HepG2 (cell line): ENCODE results near the gene COG8. TPM values are rescaled to one million over a fixed set of nuclear protein-coding genes. Genes with fewer than 3 reads are reported as not detected.

Source experiments
- ATAC-seq: fragments of 200-7000 bp; cut with Tn5 transposase; 3 replicates; pipeline ENCODE4 v1.9.1; 2020; ENCODE audit warnings: mild to moderate bottlenecking, moderate library complexity
- BruUV-seq: library from RNA; stranded (reverse); fragments of 400-500 nt; replicated peaks from 2 replicates; lab custom pipeline; 2021; lab: Mats Ljungman, UMichigan
- CTCF ChIA-PET: fragments of 300-600 bp; formaldehyde crosslinking; extraction: SDS; loops from one replicate; lab custom pipeline; 2021; ENCODE audit warnings: low total read pairs, inconsistent platforms, low intra/inter-chr PET ratio; lab: Yijun Ruan, JAX
- POLR2A ChIA-PET: fragments of 350-600 bp; sonication (Branson Sonifier 250); formaldehyde crosslinking; loops from one replicate; lab custom pipeline; 2020; ENCODE audit warnings: antibody characterized with exemption, inconsistent platforms; lab: Yijun Ruan, JAX
- DNase-seq: peaks from one replicate; pipeline ENCODE4 v3.0.0-alpha.2; 2015; ENCODE audit warnings: low spot score
- FAIRE-seq: peaks from 3 replicates; lab custom pipeline; 2011; peaks lifted over from hg19 to GRCh38; lab: Jason Lieb, UNC
- H2AFZ ChIP-seq: one replicate; pipeline ENCODE4 v1.6.1; 2011; ENCODE audit warnings: low read length, inconsistent platforms
- H3K27ac ChIP-seq: fragments of 300-600 bp; 3 replicates; pipeline ENCODE4 v1.8.0; 2011; ENCODE audit warnings: mixed run types, mild to moderate bottlenecking, mixed read lengths, low read length, inconsistent platforms; ENCODE audit not compliant: insufficient read depth; ENCODE audit errors: extremely low read length
- H3K27me3 ChIP-seq, 2 experiments: fragments of 200-600 bp in 1 of 2; 2 replicates in 1 of 2; 3 replicates in 1 of 2; pipeline versions ENCODE4 v1.6.0 to v1.8.0; 2011; ENCODE audit warnings: low read length in 2 of 2, mild to moderate bottlenecking in 2 of 2, moderate library complexity in 2 of 2, inconsistent platforms in 1 of 2; ENCODE audit not compliant: insufficient read depth in 2 of 2, control insufficient read depth in 1 of 2
- H3K36me3 ChIP-seq, 2 experiments: fragments of 200-600 bp in 1 of 2; replicated peaks in 1 of 2; 2 replicates in 1 of 2; 3 replicates in 1 of 2; pipeline versions ENCODE4 v1.5.1 to v1.8.0; 2011; ENCODE audit warnings: low read length in 2 of 2, inconsistent platforms in 1 of 2; ENCODE audit not compliant: insufficient read depth in 2 of 2, control insufficient read depth in 1 of 2
- H3K4me1 ChIP-seq: 2 replicates; pipeline ENCODE4 v1.5.1; 2012; ENCODE audit warnings: low read length, inconsistent platforms; ENCODE audit not compliant: insufficient read depth
- H3K4me2 ChIP-seq: 2 replicates; pipeline ENCODE4 v1.6.0; 2011; ENCODE audit warnings: low read depth, low read length, inconsistent platforms
- H3K4me3 ChIP-seq, 3 experiments: fragments of 200-600 bp in 1 of 3; sonication (generic), shearing (Covaris generic) in 1 of 3; replicated peaks in 1 of 3; 2 replicates each; pipeline ENCODE4 v1.5.1; 2011 to 2016; ENCODE audit warnings: low read length in 3 of 3, inconsistent platforms in 2 of 3, low read depth in 2 of 3, mild to moderate bottlenecking in 2 of 3, control low read depth in 1 of 3, mixed read lengths in 1 of 3; ENCODE audit not compliant: insufficient read depth in 1 of 3
- H3K79me2 ChIP-seq: one replicate; pipeline ENCODE4 v1.6.1; 2011; ENCODE audit warnings: low read length, inconsistent platforms; ENCODE audit not compliant: insufficient read depth
- H3K9ac ChIP-seq: 2 replicates; pipeline ENCODE4 v1.6.0; 2011; ENCODE audit warnings: mild to moderate bottlenecking, low read depth, low read length, inconsistent platforms; ENCODE audit not compliant: insufficient read depth
- H3K9me3 ChIP-seq: 2 replicates; pipeline ENCODE4 v1.5.1; 2012; ENCODE audit warnings: mild to moderate bottlenecking, low read length
- H4K20me1 ChIP-seq: 2 replicates; pipeline ENCODE4 v1.6.0; 2011; ENCODE audit warnings: inconsistent platforms, mild to moderate bottlenecking, low read length, moderate library complexity; ENCODE audit not compliant: insufficient read depth
- ATF7-NPFF ChIP-seq: sonication (generic); formaldehyde crosslinking; IDR thresholded peaks from 2 replicates; pipeline ENCODE4 v1.8.1; 2023; ENCODE audit warnings: mild to moderate bottlenecking, low read depth, missing genetic modification reagents, moderate library complexity
- BATF2 ChIP-seq: sonication (generic); formaldehyde crosslinking; IDR thresholded peaks from 2 replicates; pipeline ENCODE4 v1.8.0; 2022; ENCODE audit warnings: mild to moderate bottlenecking, missing genetic modification reagents, moderate library complexity
- CENPBD1 ChIP-seq: sonication (generic); formaldehyde crosslinking; IDR thresholded peaks from 2 replicates; pipeline ENCODE4 v1.8.0; 2022; ENCODE audit warnings: missing genetic modification reagents, low read depth, mild to moderate bottlenecking, borderline replicate concordance
- KIAA2018 ChIP-seq: sonication (generic); formaldehyde crosslinking; IDR thresholded peaks from 2 replicates; pipeline ENCODE4 v1.5.0; 2020; ENCODE audit warnings: mild to moderate bottlenecking, missing genetic modification reagents, borderline replicate concordance
- NCOA5 ChIP-seq: sonication (generic); formaldehyde crosslinking; IDR thresholded peaks from 2 replicates; pipeline ENCODE4 v1.4.0; 2020; ENCODE audit warnings: missing genetic modification reagents
- SATB2 ChIP-seq: sonication (generic); formaldehyde crosslinking; IDR thresholded peaks from 2 replicates; pipeline ENCODE4 v1.5.0; 2020; ENCODE audit warnings: missing genetic modification reagents
- TRIM22 ChIP-seq: fragments of 450-650 bp; IDR thresholded peaks from 2 replicates; pipeline ENCODE4 v1.6.1; 2017
- XBP1 ChIP-seq: sonication (generic); formaldehyde crosslinking; IDR thresholded peaks from 2 replicates; pipeline ENCODE4 v1.5.0; 2020; ENCODE audit warnings: missing genetic modification reagents
- ZBTB25 ChIP-seq: IDR thresholded peaks from 2 replicates; pipeline ENCODE4 v1.6.1; 2018; ENCODE audit warnings: missing genetic modification reagents
- ZNF256 ChIP-seq: sonication (generic); formaldehyde crosslinking; conservative IDR thresholded peaks from 2 replicates; pipeline ENCODE4 v1.4.0; 2020; ENCODE audit warnings: missing genetic modification reagents
- ZNF557 ChIP-seq: sonication (generic); formaldehyde crosslinking; IDR thresholded peaks from 2 replicates; pipeline ENCODE4 v1.4.0; 2020; ENCODE audit warnings: missing genetic modification reagents
- ZNF570 ChIP-seq: sonication (generic); formaldehyde crosslinking; IDR thresholded peaks from 2 replicates; pipeline ENCODE4 v1.4.0; 2020; ENCODE audit warnings: mild to moderate bottlenecking, missing genetic modification reagents, borderline replicate concordance
- ZNF75D ChIP-seq: sonication (generic); formaldehyde crosslinking; IDR thresholded peaks from 2 replicates; pipeline ENCODE4 v1.8.1; 2023; ENCODE audit warnings: missing genetic modification reagents, mild to moderate bottlenecking, borderline replicate concordance
- ZNF768 ChIP-seq: sonication (generic); formaldehyde crosslinking; IDR thresholded peaks from 2 replicates; pipeline ENCODE4 v1.4.0; 2020; ENCODE audit warnings: missing genetic modification reagents
- WGBS: methylation state at CpG from one replicate; pipeline ENCODE4 v1.1.6; 2017; ENCODE audit warnings: low lambda C conversion rate; 5-methylcytosine and 5-hydroxymethylcytosine counted together
- in situ Hi-C: cut with HindIII; loops from 2 replicates; pipeline ENCODE4 v1.10.0; 2017; ENCODE audit warnings: low pct_unique_long_range_greater_than_20kb; ENCODE audit not compliant: extremely low pct_ligation_motif_present
- intact Hi-C: fragments of 100-400 bp; cut with micrococcal nuclease; formaldehyde crosslinking; loops from one replicate; pipeline ENCODE4 v1.10.0; 2022; ENCODE audit not compliant: unreplicated experiment
- polyA plus RNA-seq, 8 experiments: library from polyadenylated mRNA; depleted of rRNA in 3 of 8; stranded (reverse) in 7 of 8; unstranded in 1 of 8; fragments of >200 nt; fragmentation: Illumina TruSeq in 4 of 8; extraction: Trizol in 4 of 8; gene quantifications; 2 replicates each; pipeline versions ENCODE4 v1.2.1 to v1.2.3, GENCODE V29; 2011 to 2016; ENCODE audit warnings: low read depth in 4 of 8, missing spikeins in 1 of 8, mixed read lengths in 1 of 8; ENCODE audit not compliant: insufficient read depth in 1 of 8
- total RNA-seq, 5 experiments: library from RNA; depleted of rRNA; stranded (reverse); fragments of >200 nt; fragmentation: Illumina TruSeq; extraction: Trizol; gene quantifications; 2 replicates each; pipeline ENCODE4 v1.2.3, GENCODE V29; 2016; ENCODE audit warnings: low read depth in 1 of 5

Gene COG8
- total and polyA plus RNA-seq, 2 of the 13 experiments (the other 11 are each of a cell fraction or from before 2014, with no cell fraction given), result 45.5 to 52.1 TPM

GRCh38 chr16:69368866-69369265 is 29.5 kb upstream of the COG8 start:
- H3K27ac ChIP-seq, result no peak overlapping the region
- CTCF ChIA-PET, result no interaction called here
- H3K9me3 ChIP-seq, result no peaks in the 10 kb centered on the region
- WGBS, result 93% methylated on average over 4 of the region's 4 CpGs
- in situ Hi-C loops (no loop called here), intact Hi-C loops (no loop called here)
- no peaks in the 10 kb centered on the region for H3K79me2 ChIP-seq
- peaks cover 34 to 73% of the 10 kb centered on the region in 2 experiments for H3K36me3 ChIP-seq
- no peak overlapping the region for H3K9ac ChIP-seq
- no peaks in the 10 kb centered on the region for H3K27me3 ChIP-seq
- no peak overlapping the region for H3K4me2 ChIP-seq
- H3K4me3 ChIP-seq, result no peak overlapping the region
- no peak for ATAC-seq
- H3K4me1 ChIP-seq, result peaks cover 16% of the 10 kb centered on the region
- no peaks in the 10 kb centered on the region for H4K20me1 ChIP-seq
- POLR2A ChIA-PET, result no interaction called here
- FAIRE-seq, result no peak
- H2AFZ ChIP-seq, result no peak overlapping the region
- BruUV-seq, result no TSS peak
- no peak for DNase-seq
- no peak for TF ChIP-seq TRIM22
- no peak for TF ChIP-seq ZNF768 (CRISPR knock-in tag)
- no peak for TF ChIP-seq ZBTB25 (CRISPR knock-in tag)
- TF ChIP-seq KIAA2018 (CRISPR knock-in tag), result no peak
- TF ChIP-seq ZNF570 (CRISPR knock-in tag), result no peak
- TF ChIP-seq ATF7-NPFF (CRISPR knock-in tag), result no peak
- no peak for TF ChIP-seq BATF2 (CRISPR knock-in tag)
- TF ChIP-seq XBP1, result no peak
- no peak for TF ChIP-seq NCOA5 (CRISPR knock-in tag)
- no peak for TF ChIP-seq ZNF557 (CRISPR knock-in tag)
- no peak for TF ChIP-seq ZNF256
- no peak for TF ChIP-seq ZNF75D
- TF ChIP-seq CENPBD1, result no peak
- TF ChIP-seq SATB2 (CRISPR knock-in tag), result no peak
